BE2C (cell line): ENCODE data around the gene ARHGAP21.

Experiments used
- DNase-seq: peaks from one replicate; pipeline ENCODE4 v3.0.0-alpha.2; 2020
- H3K27me3 ChIP-seq: fragments of 250-450 bp; sonication (Bioruptor Pico); 2 replicates; pipeline ENCODE4 v1.5.1; 2020; ENCODE audit warnings: mild to moderate bottlenecking
- H3K36me3 ChIP-seq: fragments of 250-450 bp; sonication (Bioruptor Pico); 2 replicates; pipeline ENCODE4 v1.5.1; 2020; ENCODE audit warnings: mild to moderate bottlenecking
- H3K4me1 ChIP-seq: fragments of 250-450 bp; sonication (Bioruptor Pico); 2 replicates; pipeline ENCODE4 v1.5.1; 2020
- H3K4me3 ChIP-seq: 2 replicates; pipeline ENCODE4 v1.5.1; 2011; ENCODE audit warnings: low read depth, low read length
- H3K9me3 ChIP-seq: fragments of 250-450 bp; sonication (Bioruptor Pico); 2 replicates; pipeline ENCODE4 v1.5.1; 2020
- TF ChIP-seq, protein P1 (sequence below): IDR thresholded peaks from 2 replicates; pipeline ENCODE4 v1.5.1; 2012; ENCODE audit warnings: mild to moderate bottlenecking, low read depth, low read length

The ARHGAP21 gene

DNA sequence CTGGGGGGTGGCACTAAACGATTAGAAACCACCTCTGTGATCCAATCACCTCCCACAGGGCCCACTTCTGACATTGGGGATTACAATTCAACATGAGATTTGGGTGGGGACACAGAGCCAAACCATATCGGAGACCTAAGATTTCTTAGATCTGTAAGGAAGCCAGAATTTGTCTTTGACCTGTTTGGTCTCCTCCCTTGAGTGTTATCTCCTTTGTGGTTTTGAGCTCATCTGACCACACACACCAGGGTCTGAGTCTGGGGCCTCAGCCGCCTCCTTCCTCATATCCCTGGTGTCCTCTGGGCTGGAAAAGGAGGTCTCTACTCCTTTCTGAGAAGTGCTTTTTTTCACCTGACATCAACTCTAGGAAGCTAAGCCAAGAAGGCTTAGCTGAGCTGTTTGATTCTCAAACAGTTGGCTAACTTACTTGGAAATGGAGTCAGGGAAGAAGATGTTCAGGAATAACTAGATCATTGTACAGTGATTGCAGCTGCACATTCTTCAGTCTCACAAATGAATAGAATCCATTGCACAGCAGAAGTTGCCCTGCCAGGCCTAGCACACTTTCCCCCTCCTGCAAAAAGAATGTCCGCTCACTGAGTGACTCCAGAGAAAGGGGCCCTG lies 167.4 kb downstream of the ARHGAP21 start:
- TF ChIP-seq, protein P1, sequence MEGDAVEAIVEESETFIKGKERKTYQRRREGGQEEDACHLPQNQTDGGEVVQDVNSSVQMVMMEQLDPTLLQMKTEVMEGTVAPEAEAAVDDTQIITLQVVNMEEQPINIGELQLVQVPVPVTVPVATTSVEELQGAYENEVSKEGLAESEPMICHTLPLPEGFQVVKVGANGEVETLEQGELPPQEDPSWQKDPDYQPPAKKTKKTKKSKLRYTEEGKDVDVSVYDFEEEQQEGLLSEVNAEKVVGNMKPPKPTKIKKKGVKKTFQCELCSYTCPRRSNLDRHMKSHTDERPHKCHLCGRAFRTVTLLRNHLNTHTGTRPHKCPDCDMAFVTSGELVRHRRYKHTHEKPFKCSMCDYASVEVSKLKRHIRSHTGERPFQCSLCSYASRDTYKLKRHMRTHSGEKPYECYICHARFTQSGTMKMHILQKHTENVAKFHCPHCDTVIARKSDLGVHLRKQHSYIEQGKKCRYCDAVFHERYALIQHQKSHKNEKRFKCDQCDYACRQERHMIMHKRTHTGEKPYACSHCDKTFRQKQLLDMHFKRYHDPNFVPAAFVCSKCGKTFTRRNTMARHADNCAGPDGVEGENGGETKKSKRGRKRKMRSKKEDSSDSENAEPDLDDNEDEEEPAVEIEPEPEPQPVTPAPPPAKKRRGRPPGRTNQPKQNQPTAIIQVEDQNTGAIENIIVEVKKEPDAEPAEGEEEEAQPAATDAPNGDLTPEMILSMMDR = no peak
- no peaks in the 10 kb centered on the region for H3K4me1 ChIP-seq
- no peaks in the 10 kb centered on the region for H3K36me3 ChIP-seq
- no peaks in the 10 kb centered on the region for H3K27me3 ChIP-seq
- H3K4me3 ChIP-seq = no peak overlapping the region
- no peak for DNase-seq
- no peaks in the 10 kb centered on the region for H3K9me3 ChIP-seq

DNA sequence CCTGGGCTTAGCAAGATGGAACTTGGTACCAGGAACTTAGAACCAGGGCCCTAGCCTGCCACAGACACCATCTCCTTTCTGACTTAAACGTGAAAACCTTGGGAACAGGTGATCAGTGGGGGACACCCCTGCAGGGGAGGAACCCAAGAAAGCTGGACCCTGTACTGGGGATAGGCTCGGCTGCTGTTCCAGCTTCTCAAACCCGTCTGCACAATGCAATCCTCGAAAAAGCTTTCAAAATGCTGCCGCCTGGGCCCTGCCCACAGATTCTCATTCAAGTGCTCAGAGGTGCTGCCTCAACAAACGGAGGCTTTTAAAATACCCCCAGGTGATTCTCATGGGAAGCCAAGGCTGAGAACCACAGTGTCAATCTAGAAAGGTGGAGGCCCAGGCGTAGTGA lies 169.7 kb downstream of the ARHGAP21 start:
- Histone ChIP-seq H3K4me1 (no peaks in the 10 kb centered on the region), H3K4me3 (no peak overlapping the region), H3K36me3 (no peaks in the 10 kb centered on the region), H3K9me3 (no peaks in the 10 kb centered on the region), H3K27me3 (no peaks in the 10 kb centered on the region)
- DNase-seq = no peak
- TF ChIP-seq, protein P1 = no peak

DNA sequence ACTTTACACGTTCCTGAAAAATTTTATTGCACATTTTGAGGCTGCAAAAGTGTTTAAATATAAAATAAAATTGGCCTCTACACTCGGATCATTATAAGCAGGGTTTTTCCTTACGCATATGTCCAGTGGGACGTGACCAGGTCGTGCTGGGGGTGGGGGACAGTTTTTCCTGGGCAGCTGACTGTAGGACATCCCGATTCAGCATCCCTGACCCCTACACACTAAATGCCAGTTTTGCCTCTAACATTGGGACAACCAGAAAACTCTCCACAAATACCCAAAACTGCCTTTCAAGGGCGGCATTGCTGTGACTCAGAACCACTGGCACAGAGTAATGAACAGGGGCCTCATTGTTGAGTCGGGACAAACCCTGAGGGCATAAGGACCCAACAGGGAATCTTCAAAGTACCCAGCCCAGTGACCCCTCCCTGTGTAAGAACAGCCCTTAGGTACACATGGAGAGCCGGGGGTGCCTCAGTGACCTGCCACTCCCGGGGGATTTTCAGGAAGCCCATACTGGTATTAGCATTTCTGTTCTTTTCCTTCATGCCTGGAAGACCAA lies 170.6 kb downstream of the ARHGAP21 start:
- Histone ChIP-seq H3K36me3 (no peaks in the 10 kb centered on the region), H3K4me3 (no peak overlapping the region), H3K4me1 (no peaks in the 10 kb centered on the region), H3K9me3 (no peaks in the 10 kb centered on the region), H3K27me3 (no peaks in the 10 kb centered on the region)
- TF ChIP-seq, protein P1 = no peak
- DNase-seq = no peak

DNA sequence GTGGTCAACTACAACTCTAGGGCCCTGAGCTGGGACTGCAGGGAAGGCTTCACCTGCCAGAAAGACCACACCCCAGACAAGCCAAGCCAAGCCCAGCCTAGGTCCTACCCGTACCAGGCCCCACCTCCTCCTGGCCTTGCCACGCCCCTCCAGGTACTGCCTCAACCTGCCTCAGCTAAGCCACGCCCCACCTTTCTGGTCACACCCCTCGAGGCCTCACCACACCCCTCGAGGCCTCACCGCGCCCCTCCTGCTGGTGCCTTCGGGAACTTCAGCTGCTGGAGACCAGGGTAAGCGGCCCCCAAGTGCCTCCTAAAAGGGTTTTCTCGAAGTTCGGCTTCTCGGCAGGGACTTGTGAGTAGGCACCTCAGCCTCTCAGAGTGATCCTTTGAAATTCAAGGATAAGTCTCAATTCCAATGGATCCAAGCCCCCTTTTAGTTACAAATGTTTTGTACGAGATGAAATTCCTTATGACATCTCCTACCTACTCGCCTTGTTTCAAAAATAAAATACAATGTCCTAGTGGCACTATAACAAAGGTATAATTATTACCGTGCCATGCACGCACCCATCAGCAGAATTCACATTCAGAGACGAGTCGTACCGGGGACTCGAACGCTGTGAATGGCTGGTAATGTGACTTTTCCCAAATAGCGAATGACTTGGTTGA lies 171.2 kb downstream of the ARHGAP21 start:
- no peaks in the 10 kb centered on the region for H3K36me3 ChIP-seq
- DNase-seq = peak; percentile 32
- H3K9me3 ChIP-seq = no peaks in the 10 kb centered on the region

DNA sequence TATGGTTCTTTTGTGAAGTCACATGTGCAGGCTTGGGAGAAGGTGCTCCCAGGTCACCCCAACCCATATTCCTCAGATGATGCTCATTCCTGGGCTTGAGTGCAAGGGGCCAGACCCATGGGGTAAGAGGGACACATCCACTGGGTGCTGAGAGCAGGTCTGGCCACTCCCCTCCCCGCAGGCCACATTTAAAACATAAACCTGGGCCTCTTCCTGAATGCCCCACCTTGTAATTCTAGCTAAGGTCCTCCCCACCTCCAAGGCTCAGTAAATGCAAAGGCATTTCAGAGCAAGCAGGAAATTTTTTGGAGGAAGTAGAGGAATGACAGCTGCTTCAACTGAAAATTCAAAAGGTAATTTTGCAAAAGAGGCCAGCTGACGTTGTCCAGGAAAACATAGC lies 172.5 kb downstream of the ARHGAP21 start:
- Histone ChIP-seq H3K4me1 (no peaks in the 10 kb centered on the region), H3K36me3 (no peaks in the 10 kb centered on the region), H3K9me3 (no peaks in the 10 kb centered on the region), H3K27me3 (no peaks in the 10 kb centered on the region), H3K4me3 (no peak overlapping the region)
- no peak for DNase-seq
- TF ChIP-seq, protein P1 = no peak

More for the DNA sequence above, 171.2 kb downstream of the ARHGAP21 start:
- Histone ChIP-seq H3K27me3 (no peaks in the 10 kb centered on the region), H3K4me3 (no peak overlapping the region), H3K4me1 (no peaks in the 10 kb centered on the region)
- TF ChIP-seq, protein P1 = peak; percentile 21; the same call in 1 of the 2 replicates

DNA sequence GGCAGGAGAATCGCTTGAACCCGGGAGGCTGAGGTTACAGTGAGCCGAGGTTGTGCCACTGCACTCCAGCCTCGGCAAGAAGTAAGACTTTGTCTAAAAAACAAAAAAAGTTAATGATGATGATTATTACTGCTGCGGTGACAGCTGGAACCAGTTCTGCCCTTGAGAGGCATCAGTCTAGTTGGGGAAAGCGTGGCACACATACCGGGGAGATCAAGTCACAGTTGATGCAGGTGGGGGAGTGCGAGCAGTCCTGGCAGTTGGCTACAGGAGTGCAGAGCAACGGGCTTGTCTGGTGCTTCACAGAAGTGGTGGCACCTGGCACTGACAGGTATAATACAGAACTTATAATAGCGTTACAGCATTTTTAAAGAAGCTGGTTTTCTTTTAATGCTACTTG lies 173.0 kb downstream of the ARHGAP21 start:
- no peak for DNase-seq
- Histone ChIP-seq H3K9me3 (no peaks in the 10 kb centered on the region), H3K4me3 (no peak overlapping the region), H3K27me3 (no peaks in the 10 kb centered on the region), H3K36me3 (no peaks in the 10 kb centered on the region), H3K4me1 (no peaks in the 10 kb centered on the region)
- TF ChIP-seq, protein P1 = no peak
